PC-9 (cell line): ENCODE measurements around the gene LRRC32.

Experiments
- EZH2 ChIP-seq: fragments of 200-600 bp; sonication (generic); IDR thresholded peaks from 2 replicates; pipeline ENCODE4 v1.8.0; 2017; ENCODE audit warnings: antibody characterized with exemption, low read depth
- TF ChIP-seq, protein P1 (sequence below): fragments of 200-600 bp; sonication (generic); conservative IDR thresholded peaks from 2 replicates; pipeline ENCODE4 v1.6.1; 2017; ENCODE audit warnings: mixed run types, antibody characterized with exemption, mild to moderate bottlenecking, moderate library complexity

DNA sequence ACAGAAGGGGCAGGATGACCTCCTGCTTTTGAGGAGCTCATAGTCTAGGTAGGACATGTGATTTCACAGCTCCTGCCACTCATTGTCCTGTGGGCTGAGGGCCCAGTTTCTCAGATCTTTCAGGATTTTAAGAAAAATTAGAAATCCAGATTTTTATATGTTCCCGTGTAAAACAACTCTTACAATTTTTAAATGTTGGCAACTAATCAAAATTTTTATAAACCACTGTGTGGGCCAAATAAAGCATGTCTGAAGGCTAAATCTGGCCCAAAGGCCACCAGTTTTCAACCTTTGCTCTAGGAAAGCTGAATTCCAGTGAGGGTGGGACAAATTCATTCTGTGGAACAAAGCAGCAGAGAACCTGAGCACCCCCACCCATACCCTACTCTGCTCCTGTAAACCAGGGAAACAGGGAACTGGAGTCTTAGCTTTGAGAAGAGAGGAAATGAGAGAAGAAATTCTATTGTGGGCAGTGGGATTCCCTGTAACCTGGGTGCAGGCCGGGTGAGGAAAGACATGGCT lies 20.6 kb downstream of the LRRC32 start:
- TF ChIP-seq, protein P1, sequence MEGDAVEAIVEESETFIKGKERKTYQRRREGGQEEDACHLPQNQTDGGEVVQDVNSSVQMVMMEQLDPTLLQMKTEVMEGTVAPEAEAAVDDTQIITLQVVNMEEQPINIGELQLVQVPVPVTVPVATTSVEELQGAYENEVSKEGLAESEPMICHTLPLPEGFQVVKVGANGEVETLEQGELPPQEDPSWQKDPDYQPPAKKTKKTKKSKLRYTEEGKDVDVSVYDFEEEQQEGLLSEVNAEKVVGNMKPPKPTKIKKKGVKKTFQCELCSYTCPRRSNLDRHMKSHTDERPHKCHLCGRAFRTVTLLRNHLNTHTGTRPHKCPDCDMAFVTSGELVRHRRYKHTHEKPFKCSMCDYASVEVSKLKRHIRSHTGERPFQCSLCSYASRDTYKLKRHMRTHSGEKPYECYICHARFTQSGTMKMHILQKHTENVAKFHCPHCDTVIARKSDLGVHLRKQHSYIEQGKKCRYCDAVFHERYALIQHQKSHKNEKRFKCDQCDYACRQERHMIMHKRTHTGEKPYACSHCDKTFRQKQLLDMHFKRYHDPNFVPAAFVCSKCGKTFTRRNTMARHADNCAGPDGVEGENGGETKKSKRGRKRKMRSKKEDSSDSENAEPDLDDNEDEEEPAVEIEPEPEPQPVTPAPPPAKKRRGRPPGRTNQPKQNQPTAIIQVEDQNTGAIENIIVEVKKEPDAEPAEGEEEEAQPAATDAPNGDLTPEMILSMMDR: no peak
- no peak for TF ChIP-seq EZH2
